Gastroesophageal sphincter (tissue), 3 donors: ENCODE results near the gene C6orf62.

Source experiments
- CTCF ChIP-seq, 4 experiments: fragments of 200-600 bp in 2 of 4; fragments of 450-650 bp in 2 of 4; sonication (generic) in 1 of 4; IDR thresholded peaks; one replicate each; pipeline ENCODE4 v1.5.1; 2017 to 2019; ENCODE audit warnings: antibody characterized with exemption in 4 of 4, mild to moderate bottlenecking in 2 of 4, moderate library complexity in 2 of 4
- POLR2A ChIP-seq, 2 donors: fragments of 450-650 bp; IDR thresholded peaks; one replicate each; pipeline ENCODE4 v1.6.1; 2017; ENCODE audit warnings: antibody characterized with exemption in 2 of 2, mild to moderate bottlenecking in 2 of 2, moderate library complexity in 1 of 2
- POLR2AphosphoS5 ChIP-seq: sonication (generic); formaldehyde crosslinking; IDR thresholded peaks from one replicate; pipeline ENCODE4 v1.6.1; 2017; ENCODE audit warnings: antibody characterized with exemption

DNA sequence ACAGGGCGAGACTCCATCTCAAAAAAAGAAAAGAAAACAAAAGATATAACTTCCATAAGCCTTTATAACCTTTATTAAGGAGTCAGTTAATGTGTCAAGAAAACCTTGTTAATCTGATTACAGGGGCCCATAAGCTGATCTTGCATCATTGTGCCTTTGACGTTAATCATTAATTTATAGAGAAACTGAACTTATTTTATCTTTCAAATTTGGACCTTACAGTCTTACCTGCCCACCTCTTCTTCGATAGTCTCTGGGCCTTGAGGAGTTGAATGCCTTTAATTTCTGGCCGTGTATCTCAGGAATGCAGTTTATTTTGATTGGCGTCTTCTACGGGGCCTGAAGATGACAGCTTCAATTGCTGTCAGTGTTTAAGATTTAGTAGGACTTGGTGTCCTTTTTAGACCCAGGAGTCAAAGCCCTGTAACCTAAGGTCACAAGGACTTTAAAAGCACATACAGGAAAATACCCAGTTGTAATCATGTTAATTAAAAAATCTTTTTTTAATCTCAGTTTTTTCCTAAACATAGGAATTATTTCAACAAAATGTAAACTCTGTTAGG lies 46.3 kb downstream of the C6orf62 start:
- TF ChIP-seq CTCF (IDR thresholded peaks at IDR 0.05), result no peak
- TF ChIP-seq POLR2A (IDR thresholded peaks at IDR 0.05), result no peak
- TF ChIP-seq POLR2AphosphoS5, result no peak
